GM21360 (cell line): Measurements from ENCODE around the gene TMEM144.
A peak's percentile ranks its signal among the peaks of the same experiment; 100 is the strongest.

Experiments
- ATAC-seq: cut with Tn5 transposase; IDR thresholded peaks from one replicate; pipeline ENCODE4 v1.9.1; 2021; ENCODE audit warnings: mild to moderate bottlenecking, moderate library complexity; ENCODE audit not compliant: unreplicated experiment

The TMEM144 gene

DNA sequence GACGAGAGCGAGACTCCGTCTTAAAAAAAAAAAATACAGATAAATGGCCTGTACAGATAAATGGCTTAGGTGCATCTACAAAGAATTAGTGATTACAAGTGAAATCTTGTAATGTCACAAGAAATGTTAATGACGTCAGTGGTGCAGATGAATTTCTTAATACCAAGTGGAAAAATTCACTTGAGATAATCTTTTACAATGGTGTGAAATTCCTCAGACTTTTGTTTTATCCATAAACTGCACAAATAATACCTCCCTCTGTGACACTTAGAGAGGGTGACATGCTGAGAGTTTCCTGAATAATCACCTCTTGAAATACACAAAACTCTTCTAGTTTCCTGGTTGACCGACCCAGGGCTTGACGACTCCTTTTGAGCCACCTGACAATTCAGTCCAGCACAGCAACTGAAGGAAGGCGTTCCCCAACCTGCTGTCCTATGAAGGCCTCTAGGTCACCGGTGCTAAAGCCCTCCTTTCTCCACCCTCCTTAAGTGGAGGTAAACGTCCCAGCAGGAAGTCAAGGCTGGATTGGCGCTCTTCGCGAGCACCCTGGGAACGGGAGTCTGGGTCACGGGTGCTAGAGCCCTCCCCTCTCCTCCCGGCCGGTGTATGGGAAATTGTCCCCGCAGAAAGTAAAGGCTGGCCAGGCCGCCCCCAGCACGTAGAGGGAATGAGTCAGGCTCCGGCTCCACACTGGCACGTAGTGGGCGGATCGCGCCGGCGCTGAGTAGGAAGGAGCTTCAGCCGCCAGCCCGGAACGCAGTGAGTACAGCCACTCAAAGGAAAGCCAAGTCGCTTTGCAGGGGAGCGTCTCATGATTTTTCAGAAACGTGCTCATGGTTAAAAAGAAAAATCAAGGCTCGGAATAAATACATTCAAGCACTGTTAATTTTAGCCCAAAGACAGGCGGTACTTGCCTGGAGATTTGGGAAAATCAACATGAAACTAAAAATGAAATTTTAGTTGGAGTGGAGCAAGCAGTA is at the start of gene TMEM144:
Gene TMEM144 (plus strand): TSS at position 662 of the 983 bp plus-strand sequence. CDS start 2,182 bp downstream, outside the sequence.
- ATAC-seq: peak; percentile 89

DNA sequence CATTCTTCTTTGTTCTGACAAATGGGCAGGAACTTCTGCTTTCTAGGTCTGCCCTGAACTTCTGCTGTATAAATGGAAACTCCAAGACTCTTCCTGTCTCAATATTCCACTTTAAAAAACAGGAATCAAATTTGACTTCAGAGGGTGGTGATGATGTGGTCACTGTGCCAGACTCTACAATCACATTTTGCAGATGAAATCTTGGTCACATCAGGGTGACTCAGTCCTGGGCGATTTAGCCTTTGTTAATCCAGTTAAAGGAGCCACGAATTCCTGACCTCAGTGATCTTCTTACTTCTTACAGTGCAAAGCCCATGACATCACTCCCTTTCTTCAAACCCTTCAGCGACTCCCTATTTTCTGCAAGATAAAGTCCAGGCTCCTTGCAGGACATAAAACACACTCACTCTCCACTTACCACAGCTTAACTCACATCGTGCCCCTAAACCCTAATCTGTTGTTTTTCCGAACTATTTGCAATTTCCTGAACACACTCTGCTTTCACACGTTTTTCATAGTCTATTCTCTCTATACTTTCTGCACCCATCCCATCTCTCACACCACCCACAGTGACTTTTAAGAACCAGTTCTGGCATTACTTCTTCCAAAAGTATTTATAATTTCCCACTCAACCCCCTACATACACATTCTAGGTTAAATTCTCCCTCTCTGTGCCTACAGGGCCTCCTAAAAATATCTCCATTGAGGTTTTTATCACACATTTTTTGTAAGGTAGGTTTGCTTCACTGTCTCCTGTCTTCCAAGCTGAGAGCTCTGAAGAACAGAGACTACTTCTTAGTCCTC is 48.5 kb upstream of the TMEM144 start:
- no peak for ATAC-seq

DNA sequence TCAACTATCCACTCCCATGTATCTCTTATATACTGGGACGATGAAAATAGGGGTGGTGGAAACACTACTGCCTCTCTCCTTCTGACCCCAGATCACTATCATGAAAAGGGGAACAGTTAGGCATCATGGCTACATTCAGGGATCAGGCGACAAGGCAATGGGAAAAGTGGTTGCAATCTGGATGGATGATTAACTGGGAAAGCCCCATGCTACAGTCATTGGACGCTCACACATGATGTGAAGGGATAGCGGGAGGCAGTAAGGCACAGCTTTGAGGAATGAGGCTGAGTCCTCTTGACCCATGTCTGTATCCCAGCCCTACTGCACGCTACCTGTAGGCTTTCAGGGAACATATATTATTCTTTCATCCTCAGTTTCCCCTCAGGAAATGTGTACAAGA is 47.7 kb upstream of the TMEM144 start:
- no peak for ATAC-seq

DNA sequence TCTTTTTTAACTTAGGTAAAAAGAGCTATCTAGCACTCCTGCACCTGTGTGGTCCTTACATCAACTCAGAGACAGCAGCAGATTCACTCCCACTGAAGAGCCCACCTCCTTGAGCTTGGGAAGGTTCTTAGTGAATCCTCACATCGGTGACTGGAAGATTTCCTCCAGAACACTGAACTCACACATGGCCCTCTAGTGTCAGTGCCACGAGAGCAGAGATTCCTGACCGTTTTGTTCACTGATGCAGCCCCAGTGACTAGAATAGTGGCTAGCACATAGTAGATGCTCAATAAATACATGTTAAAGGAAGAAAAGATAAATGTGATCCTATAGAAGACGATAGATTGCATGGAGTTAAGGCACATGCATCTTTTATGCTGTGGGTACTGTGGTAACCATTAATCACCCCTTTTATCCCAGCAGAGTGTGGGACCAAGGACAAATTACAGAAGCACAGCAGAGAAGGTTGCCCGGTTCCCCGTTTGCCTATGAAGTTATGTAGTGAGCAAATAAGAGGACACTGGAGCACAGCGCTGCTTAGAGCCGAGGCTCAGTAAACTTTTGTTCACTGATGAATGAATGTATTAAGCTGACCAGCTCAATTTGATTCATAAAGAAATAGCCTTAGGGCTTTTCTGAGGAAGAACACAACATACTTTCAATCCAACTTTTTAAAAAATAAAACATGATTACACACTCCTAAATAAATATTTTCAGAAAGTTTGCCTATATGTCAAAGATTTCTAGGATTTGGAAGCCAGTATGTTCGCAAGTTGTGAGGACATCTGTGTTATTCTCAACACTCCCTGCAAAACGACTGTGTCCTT is 46.1 kb upstream of the TMEM144 start:
- ATAC-seq: no peak

DNA sequence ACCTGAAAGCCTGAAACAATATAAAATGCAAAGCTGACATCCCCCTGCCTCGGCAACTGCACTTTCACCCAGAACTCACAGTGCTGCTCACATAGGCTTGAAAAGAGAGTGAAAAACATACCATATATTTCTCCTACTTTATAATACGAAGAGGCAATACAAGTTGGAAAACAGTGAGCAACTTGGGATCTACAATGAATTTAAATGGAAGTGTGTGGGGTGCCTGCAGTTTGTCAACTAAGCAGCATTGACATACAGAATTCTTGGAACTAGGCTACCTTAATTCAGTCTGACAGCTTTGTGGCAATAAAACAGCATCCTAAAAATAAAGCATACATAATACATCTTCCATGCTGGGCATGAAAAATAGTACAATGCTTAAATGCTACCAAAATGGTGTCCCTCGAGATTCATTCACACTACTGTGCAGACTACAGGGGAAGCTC is 45.5 kb upstream of the TMEM144 start:
- ATAC-seq: no peak

DNA sequence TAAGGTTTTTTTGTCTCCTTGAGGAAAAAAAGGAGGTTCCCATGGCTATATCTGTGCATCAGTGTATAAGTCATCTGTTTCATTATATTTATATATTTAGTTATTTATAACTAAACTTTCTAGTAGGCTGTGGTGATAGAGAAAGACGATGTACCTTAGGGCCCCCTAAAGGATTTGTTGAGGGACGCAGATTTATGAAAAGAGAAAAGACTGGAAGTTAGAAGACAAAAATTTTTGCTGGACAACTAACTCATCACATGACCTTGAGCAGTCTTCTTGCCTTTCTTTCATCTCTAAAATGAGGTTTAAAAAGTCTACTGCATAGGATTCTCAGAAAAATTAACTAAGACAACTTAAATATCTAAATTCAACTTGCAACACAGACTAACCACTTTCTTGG is 43.6 kb upstream of the TMEM144 start:
- no peak for ATAC-seq

DNA sequence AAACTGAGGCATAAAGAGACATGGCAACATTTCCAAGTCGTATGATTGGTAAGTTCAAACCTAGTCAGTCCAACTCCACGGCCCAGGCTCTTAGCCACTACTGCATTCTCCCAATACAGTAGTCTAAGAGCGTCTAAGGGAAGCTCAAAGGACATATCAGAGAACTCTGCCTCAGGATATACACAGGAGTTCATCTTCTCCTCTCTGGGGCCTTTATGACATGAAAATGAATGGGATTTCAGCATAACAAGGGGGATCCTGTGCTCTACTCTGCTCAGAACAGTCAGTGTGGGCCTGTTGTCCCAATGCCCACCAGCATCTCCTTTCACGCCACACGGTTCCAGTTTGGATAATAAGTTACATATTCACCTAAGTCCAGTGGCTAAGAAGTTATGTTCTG is 41.7 kb upstream of the TMEM144 start:
- ATAC-seq: no peak

DNA sequence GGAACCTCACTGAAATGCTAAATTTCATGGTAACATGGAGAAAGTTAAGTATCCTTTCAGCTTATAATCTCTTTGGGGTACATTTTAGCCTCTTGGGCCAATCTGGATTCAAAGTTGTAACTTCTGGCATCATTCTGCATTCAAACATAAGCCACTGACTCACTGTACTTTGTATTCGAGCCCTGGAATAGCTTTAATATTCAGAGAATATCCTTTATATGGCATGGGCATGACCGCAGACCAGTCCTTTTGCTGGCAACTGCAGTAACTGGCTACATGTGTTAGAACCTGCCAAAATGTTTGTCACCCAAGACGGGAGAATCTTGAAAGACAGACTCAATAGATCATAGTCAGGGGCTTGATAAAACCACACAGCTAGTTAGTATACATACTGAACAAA is 40.8 kb upstream of the TMEM144 start:
- ATAC-seq: no peak

DNA sequence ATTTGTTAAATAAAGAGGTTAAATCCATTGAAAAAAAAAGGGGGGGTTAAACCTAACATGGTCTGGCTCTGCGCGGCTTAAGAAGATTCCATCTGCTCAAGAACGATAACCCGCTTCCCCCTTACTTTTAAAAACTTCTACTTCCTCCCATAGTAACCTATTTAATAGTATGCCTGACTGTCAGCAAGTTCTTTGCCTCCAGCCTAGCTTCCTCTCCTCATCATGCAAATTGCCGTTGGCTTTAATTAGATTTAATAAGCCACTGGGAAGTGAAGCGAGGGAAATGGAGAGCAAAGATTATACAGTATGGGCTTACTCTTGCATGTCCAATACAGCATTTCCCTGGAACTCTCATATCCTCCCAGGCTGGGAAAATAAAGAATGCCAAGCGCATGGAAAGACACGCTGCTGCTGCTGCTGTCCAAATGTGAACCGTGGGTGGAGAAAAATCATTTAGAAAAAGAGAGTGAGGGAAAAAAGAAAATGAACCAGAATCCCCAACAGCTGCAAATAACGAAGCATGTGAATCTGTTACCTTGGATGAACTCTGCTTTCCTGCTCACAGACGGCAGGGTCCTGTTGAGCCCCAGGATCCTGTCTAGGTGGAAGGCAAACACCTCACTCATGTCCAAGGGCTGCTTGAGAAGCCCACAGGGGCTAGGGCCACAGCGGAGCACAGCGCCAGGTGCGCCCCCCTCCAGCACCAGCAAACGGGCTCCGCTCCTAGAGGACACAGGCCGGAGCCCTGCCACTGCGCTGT is 40.2 kb upstream of the TMEM144 start:
- no peak for ATAC-seq

DNA sequence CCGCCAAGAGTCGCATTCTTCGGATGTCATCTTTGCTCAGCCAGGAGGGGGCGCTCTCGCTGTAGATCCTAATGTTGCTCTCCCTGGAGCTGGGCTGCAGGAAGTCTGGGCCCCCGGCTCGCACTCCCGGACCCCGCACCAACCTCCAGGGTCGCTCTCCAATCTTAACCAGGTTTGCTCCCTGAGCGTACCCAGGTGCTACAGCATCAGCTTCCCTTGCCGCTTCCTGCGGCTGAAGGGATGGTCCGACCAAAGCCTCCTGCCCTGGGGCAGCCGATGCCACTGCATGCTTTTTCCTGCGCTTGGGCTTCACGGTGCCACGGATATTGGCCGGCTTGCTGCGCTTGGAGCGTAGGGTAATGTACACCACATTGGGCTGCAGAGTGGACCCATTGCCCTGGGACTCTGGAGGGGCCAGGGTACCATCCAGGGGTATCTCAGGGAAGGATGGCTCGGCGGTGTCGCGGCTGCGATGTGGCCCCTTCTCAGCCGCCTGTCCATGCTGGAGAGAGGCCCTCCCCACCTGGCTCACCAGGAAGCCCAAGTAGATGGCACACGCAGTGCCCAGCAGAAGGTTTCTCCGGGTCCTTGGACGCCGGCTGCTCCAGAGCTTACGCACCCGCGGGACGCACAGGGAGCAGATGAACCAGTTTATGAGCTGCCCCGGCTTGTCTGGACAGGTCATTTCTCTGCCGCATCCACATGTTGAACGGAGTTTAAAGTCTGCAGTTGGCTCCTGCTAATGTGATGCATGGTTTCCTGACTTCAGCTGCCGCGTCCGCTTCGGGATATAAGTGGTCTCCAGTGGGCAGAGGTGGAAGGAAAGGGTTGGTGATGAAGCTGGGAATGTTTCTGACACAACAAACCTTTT is 39.4 kb upstream of the TMEM144 start:
- ATAC-seq: peak; percentile 46

DNA sequence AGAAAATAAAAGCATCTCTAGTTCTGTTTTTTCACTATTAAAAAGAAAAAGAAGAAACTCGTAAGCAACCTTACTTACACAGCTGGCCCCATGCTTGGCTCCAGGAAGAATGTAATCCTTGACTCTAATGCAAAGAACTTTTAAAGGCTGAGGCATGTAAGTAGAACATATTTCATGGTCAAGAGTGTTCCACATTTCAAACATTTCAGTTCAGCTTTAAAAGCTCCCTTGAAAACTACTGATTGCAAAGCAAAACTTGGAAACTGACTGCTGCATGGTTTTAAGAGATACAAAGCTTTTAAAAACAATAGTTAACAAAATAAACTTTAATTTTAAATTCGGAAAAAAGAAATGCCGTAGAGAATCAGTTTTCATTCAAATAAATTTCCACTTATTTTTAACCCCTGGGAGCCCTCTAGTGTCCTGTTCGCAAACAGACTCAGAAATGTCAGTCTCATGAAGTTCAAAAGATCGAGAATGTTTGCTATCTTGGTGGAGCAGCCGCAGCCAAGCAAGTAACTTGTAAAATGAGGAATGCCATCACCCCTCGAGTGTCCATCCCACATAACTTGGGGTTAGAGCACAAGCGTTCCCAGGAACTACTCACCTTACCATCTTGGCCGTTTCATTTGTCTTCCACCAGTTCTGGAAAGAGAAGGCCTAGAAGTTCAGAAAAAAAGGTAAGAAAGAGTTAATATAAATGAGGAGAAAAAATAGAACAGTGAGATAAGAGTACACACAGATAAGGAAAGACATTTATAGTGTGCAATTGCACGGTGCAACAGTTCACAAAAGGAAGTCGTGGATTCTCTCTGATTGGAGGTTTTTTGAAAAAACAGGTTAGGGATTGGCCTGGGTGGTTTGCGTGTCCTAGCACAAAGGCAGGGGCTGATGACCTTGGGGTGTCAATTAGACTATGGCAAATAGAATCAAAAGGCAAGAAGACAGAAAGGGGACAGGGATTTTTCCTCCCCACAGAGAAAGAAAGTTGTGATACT is 37.7 kb upstream of the TMEM144 start, which contains the start of gene GASK1B:
Gene GASK1B (minus strand): TSS at position 765 of the 998 bp plus-strand sequence. CDS start 1,650 bp downstream, outside the sequence.
- ATAC-seq: peak; percentile 44

DNA sequence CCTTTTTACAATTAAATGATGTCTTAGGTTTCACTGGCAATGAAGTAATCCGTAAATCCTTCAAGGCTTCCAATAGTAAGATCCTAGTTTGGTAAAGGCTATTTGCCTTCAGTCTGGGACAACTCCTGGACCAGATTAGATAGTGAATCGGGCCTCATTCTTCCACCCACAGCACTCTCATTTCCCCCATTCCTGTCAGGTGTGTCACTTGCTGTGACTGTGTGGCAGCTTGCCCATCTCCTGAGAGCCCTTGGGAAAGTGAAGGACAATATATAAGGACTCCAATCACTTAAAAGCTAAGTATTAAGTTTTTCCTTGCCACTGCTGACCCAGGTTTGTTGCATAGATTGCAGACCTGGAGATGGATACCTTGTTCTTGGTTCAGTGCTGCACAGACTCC is 34.2 kb upstream of the TMEM144 start:
- no peak for ATAC-seq

DNA sequence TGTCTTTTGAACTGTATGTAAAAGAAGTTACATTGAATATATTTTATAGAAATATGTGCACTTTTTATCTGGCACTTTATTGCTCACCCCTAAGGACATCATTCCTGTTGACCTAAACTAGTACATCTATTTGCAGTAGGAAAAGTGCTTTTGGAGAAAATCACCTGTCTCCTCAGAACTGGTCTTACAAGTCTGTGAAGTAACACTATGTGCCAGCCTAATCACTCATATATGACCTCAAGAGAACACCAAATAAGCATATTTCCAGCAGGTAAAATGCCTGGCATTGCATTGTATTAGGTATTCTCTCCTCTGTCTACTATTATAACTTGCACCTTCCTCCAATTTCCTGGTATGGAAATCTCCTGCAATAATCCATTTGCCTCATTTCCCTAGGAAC is 33.5 kb upstream of the TMEM144 start:
- ATAC-seq: no peak

DNA sequence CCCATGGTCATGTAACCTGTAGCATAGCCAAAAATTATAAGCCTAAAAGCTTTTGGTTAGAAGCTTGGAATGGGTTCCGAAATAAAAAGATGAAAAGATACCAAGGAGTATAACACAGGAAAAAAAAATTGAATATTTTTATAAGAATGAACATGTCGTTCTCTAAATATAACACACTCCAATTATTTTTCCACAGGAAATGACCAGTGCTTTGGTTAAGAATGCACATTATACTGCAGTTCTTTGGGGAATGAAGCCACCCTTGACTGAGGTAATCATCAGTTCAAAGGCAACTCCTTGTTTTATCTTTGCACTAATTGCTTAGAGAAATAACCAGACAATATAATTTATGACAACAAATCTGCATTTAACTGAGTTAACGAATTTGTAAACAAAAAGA is 30.8 kb upstream of the TMEM144 start:
- no peak for ATAC-seq

DNA sequence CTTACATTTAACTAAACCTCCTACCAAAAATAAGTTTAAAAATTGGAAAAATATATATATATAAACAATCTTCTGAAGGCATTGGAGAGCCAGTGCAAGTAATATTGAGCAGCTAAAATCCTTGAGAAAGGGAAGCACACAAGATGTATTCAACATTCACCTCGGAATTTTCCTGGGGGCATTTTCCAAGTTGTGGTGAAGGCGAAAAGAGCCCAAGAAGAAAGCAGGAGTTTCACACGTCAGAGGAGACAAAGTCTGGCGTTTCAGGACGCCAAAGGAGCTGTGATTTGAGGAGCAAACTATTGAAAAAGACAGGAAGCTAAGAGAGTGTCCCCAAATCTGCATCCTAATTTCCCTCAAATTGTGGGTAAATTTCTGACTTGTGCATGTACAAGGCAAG is 28.4 kb upstream of the TMEM144 start:
- no peak for ATAC-seq

DNA sequence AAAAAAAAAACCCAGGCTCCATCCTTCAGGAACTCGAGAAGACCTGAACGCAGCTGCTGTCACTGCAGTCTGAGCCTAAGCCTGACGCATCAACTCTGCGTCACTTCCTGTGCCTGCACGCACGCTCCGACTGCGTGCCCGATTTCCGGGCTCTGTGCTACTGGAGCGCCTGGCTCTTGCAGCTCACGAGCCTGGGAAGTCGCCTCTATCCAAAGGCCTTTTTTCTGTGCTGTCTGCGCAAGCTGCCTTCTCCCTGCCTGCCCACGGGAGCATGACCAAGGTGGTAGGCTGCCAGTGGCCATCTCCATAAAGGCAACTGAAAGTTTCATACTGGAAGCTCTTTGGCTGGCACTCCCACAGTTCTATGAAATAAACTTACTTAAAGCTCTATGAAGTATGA is 27.6 kb upstream of the TMEM144 start:
- ATAC-seq: no peak

DNA sequence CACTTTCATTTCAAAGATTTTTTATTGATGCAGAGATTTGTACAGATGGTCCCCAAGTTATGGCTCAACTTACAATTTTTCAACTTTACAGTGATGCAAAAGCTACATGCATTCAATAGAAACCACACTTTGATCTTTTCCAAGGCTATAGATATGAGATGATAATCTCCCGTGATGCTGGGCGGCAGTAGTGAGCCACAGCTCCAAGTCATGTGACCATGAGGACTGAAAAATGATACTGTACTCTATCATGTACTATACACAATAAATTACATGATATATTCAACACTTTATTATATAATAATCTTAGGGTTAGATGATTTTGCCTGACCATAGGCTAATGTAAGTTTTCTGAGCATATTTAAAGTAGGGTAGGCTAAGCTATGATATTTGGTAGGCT is 23.5 kb upstream of the TMEM144 start:
- ATAC-seq: no peak

DNA sequence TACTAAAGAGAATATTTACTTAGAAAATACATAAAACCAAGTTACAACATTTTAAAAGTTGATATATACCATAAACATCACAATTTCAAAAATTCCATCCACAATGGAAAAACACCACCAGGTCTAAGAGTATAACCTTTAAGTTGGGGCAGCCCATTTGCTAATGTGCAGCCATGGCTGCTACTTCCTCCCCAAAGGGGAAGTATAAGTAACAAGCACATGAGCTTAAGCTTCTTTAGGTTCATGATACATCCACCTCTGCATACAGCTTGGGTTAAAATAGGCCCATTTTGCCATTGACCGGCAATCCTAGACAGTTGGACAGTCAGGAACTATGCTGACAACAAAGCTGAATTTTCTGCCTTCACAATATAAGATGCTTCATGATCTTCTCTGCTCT is 20.9 kb upstream of the TMEM144 start:
- ATAC-seq: no peak
